Measurements from ENCODE around the gene LPO.
A peak's percentile ranks its signal among the peaks of the same experiment; 100 is the strongest.

The LPO gene

DNA sequence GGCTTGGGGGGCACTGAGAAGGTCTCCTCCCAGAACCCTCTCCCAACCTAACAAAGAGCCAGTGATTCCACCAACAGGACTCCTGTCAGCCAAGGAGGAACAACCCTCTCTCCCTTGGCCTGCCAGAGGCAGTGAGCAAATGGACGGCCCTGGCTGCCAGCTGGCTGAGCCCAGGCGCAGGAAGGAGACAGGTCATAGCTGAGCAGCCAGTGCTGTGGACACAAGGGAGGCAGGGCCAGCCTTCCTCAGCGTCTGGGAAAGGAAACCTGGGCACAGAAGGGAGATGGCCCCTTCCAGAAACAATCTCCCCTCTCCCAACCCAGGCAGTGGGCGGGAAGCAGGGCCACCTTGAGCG lies 40.3 kb downstream of the LPO start:
- no peak for DNase-seq (ENCODE audit: low spot score)

GRCh38 chr17:58279016-58279711 lies 40.8 kb downstream of the LPO start:
- peak; percentile 18 for DNase-seq (ENCODE audit: low spot score)

- DNase-seq (ENCODE audit: low spot score) = no peak
Measured at GRCh38 chr17:58279736-58280479, 41.5 kb downstream of the LPO start.

DNA sequence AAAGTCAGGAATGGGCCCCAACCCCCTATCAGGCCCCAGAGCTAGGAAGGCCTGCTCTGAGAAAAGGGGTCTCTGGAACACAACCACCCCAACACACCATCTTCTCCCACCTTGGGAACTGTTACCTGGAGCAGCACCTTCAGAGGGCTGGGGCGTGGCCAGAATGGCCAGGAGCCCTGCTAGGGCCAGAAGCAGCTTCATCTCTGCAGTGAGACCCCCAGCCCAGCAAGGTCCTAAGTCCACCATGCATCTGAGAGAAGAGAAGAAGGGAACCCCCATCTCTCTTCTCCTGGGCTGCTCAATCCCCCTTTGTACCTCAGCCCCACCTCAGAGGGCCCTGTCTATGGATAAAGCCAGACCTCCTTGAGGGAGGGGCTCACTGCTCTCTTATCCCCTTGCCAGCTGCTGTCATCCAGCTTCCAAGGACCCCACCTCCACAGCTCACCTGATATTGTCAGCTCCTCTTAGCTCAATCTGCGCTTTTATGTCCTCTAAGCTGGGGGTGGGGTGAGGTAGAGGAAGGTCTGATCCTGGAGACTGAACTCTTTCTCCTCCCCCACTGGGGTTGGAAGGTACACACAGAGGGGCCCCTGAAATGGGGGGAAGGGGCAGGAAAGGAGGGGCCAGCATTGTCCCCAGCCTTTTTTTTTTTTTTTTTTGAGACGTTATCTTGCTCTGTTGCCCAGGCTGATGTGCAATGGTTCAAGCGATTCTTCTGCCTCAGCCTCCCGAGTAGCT lies 42.3 kb downstream of the LPO start, which contains the start of gene MPO:
Gene MPO, minus strand, starts transcription at position 456 of the 738 bp plus-strand sequence. Its CDS starts 177 bp downstream, at position 279.
- DNase-seq (ENCODE audit: low spot score) = no peak

DNA sequence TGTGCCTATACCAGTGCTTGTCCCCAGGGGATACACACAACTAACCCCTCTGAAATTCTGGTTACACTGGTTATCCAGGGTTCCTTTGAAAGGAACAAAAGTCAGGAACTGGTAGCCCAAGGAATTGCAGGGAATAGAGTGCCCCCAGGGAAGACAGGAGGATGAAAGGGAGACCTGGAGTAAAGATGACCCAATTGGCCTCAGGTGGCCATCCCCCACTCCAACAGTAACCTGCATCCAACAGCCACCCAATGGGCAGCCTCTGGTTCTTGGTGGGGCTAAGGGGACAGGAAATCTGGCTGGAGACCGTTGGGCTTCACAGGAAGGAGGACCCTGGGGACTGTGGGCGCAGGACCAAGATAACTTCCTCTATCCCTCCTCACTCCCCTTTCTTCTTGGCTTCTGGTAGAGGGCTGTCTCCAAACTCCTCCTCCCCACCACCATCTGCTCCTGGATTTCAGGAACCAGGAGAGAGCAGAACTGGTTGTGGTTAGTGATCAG lies 43.2 kb downstream of the LPO start:
- no peak for DNase-seq (ENCODE audit: low spot score)

GRCh38 chr17:58282442-58282841 lies 44.1 kb downstream of the LPO start:
- DNase-seq (ENCODE audit: low spot score) = no peak

DNA sequence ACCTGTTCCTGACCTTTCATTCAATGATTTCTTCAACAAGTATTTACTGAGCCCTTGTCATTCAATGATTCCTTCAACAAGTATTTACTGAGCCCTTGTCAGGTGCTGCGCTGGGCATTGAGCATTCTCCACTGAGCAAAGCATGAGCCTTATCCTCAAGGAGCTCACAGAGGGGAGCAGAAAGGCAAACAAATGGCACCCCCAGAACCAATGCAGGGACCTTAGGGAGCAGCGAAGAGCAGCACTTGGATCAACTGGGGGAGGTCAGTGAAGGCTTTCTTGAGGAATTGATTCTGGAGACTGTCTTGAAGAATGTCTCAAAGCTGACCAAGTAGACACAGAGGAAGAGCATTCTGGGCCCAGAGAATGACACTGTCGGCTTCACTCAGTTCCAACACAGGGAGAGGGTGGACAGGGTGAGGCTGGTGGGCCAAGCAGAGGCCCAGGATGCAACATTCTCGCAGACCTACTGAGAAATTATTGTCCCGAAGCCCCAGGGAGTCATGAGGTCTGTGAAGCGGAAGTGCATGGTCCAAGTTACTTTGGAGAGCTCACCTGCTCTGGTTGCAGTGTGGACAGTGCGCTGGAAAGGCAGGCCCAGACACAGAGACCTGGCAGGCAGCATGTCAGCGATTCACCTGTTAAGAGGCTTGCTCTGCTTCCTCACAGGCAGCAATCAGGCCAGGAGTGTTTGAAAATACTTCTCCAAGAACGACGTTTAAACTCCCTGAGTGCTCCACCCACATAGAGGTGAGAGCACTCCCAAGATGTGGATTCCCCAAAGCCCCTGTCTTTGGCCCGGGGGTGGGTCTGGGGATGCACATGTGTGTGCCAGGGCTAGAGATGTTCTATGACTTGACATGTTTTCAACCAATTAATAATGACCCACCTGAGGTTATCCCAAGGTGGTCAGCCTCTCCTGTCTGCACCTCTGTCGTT lies 45.6 kb downstream of the LPO start:
- DNase-seq (ENCODE audit: low spot score) = no peak

DNA sequence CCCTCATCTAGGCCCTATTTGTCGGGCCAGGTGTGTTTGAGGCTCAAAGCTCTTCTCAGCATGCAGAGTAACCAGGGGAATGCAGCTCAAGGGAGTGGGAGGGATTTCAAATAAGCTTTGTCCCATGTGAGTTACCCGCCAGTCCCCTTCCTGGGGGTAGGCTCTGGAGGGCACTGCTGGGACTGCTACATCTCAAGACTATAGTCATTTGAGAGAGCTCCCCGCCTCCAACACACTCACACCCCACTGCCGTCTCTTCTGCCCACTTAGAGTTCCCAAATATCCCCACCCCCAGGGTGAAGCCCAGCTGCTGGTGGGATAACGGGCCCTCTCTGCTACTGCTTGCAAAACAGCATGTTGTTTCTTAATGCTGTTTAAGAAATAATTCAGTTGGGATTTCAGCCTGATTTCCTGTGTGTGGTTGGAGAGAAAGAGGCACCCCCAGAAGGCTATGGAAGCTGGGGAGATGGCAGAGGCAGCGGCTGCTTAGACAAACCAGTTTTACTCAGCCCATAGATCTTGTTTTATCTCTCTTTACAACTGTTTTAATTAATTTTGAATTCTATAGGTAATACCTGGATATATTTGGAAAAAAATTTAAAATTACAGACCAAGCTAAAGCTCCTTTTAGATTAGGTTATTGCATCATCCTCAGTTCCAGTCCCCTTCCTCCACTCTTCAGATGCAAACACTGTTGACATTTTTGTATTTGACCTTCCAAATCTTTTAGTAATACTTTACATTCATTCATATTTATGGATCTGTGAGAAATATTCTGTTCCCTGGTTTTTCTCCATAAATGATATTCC lies 46.4 kb downstream of the LPO start:
- DNase-seq (ENCODE audit: low spot score) = no peak

DNA sequence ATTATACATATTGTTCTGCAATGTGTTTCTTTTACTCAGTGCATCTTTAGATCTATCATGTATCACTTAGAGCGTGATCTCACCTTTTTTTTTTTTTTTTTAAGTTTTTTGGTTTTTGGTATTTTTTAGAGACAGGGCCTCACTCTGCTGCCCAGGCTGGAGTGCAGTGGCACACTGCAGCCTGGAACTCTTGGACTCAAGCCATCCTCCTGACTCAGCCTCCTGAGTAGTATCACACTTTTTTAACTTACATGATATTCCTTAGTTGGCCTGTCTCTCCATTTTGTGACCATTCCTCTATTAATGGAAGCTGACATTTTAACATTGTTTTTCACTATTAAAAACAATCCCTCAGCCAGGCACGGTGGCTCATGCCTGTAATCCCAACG lies 47.0 kb downstream of the LPO start:
- no peak for DNase-seq (ENCODE audit: low spot score)

DNA sequence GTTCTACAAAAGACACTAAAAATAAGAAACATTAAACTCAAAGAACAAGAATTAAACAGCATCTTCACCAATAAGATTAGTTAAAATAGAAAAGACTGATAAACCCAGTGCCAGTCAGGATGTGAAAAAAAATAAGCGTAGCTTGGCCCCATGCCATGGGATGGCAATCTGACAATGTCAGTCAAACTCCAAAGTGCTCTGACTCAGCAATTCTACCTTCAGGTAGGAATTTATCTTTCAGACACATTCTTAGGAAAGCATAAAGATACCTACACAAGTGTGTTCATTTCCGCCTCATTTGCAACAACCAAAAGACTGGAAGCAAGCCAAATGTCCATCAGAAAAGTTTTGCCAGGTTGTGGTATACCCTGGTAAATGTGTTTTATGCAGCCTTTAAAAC lies 51.5 kb downstream of the LPO start:
- DNase-seq (ENCODE audit: low spot score) = no peak

DNA sequence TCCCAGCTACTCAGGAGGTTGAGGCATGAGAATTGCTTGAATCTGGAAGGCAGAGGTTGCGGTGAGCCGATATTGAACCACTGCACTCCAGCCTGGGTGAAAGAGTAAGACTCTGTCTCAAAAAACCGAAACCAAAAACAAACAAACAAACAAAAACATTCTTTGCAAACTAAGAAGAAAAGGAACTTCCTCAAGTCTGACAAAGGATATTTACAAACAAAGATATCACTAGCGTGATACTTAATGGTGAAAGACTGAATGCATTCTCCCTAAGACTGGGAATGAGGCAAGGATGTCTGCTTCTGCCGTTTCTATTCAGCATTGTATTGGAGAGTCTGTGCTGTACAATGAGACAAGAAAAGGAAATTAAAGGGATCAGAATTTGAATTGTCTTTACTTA lies 52.9 kb downstream of the LPO start:
- no peak for DNase-seq (ENCODE audit: low spot score)

DNA sequence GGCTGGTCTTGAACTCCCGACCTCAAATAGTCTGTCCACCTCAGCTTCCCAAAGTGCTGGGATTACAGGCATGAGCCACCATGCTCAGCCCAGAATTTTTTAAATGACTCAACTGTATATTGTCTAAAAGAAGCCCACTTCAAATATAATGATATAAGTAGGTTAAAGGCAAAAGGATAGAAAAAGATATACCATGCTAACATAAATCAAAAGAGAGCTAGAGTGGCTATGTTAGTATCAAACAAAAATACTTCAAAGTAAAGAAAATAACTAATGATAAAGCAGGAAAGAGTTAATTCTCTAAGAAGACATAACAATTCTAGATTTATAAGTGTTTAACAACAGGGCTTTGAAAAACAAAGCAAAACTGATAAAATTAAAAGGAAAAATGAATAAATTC lies 55.6 kb downstream of the LPO start:
- DNase-seq (ENCODE audit: low spot score) = no peak

DNA sequence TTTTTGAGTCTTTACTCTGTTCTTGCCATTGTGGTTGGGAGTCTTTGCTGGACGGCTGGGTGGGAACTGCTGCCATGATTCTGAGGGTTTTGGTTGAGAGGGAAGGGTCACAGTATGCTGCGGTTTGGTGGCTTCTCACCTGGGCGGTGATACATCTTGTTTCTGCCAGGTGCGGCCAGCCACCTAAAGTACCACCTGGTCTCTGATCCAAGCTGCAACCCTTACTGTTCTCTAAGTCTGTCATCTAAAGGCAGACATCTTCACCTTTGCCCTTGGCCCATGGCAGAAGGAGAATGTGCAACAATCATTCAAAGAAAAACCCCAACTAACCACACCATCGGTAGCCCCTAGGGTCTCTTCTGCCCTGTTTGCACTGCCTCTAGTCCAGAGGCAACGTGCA lies 62.0 kb downstream of the LPO start:
- no peak for DNase-seq (ENCODE audit: low spot score)

- no peak for DNase-seq (ENCODE audit: low spot score)
Measured at GRCh38 chr17:58301504-58302150, 63.2 kb downstream of the LPO start.

GRCh38 chr17:58302171-58302918 lies 64.0 kb downstream of the LPO start:
- no peak for DNase-seq (ENCODE audit: low spot score)

GRCh38 chr17:58302919-58303585 lies 64.7 kb downstream of the LPO start:
- DNase-seq (ENCODE audit: low spot score) = no peak

- DNase-seq (ENCODE audit: low spot score) = peak; percentile 36
Measured at GRCh38 chr17:58303971-58304749, 65.8 kb downstream of the LPO start.
